VCaP (cell line): ENCODE data around the gene FXYD7.

Experiments
- H3K27ac ChIP-seq: fragments of 450-650 bp; 2 replicates; pipeline ENCODE4 v1.5.1; 2017
- CTCF ChIP-seq: fragments of 450-650 bp; conservative IDR thresholded peaks from 2 replicates; pipeline ENCODE4 v1.5.1; 2017; ENCODE audit warnings: mild to moderate bottlenecking, moderate library complexity

The FXYD7 gene

GRCh38 chr19:35140207-35140961, 2.7 kb upstream of the FXYD7 start:
- no peak for TF ChIP-seq CTCF
- no peak overlapping the region for H3K27ac ChIP-seq

- H3K27ac ChIP-seq: peak overlapping the region; percentile 54
- peak; percentile 76 for TF ChIP-seq CTCF
These were observed 1.9 kb upstream of the FXYD7 start for GRCh38 chr19:35140962-35141836.

GRCh38 chr19:35141837-35142605, 1.0 kb upstream of the FXYD7 start:
- H3K27ac ChIP-seq: peak overlapping the region; percentile 54
- no peak for TF ChIP-seq CTCF

GRCh38 chr19:35142606-35143230, 337 bp upstream of the FXYD7 start:
- TF ChIP-seq CTCF: peak; percentile 87
- H3K27ac ChIP-seq: peak overlapping the region; percentile 54; the same call in 1 of the 2 replicates

- no peak overlapping the region for H3K27ac ChIP-seq
- TF ChIP-seq CTCF: no peak
These were observed 763 bp downstream of the FXYD7 start for GRCh38 chr19:35143818-35144217.

- no peak for TF ChIP-seq CTCF
- H3K27ac ChIP-seq: no peak overlapping the region
These were observed 1.2 kb downstream of the FXYD7 start for GRCh38 chr19:35144259-35144599.
